PFSK-1 (cell line): ENCODE results near the gene ENPP1.

Experiments
- POLR2AphosphoS5 ChIP-seq: IDR thresholded peaks from 2 replicates; pipeline ENCODE4 v1.6.1; 2012; ENCODE audit warnings: low read depth, mild to moderate bottlenecking, control low read depth, low read length, moderate library complexity
- SIN3A ChIP-seq: IDR thresholded peaks from 2 replicates; pipeline ENCODE4 v1.6.1; 2012; ENCODE audit warnings: mild to moderate bottlenecking, low read length, moderate library complexity, borderline replicate concordance; ENCODE audit not compliant: insufficient read depth
- TF ChIP-seq, protein P1 (sequence below), 2 experiments: IDR thresholded peaks; 2 replicates each; pipeline versions ENCODE4 v1.6.1 to v1.8.0; 2011 to 2012; ENCODE audit warnings: low read depth in 2 of 2, low read length in 2 of 2, control low read depth in 1 of 2, inconsistent platforms in 1 of 2, mild to moderate bottlenecking in 1 of 2, moderate library complexity in 1 of 2; ENCODE audit not compliant: insufficient read depth in 1 of 2

DNA sequence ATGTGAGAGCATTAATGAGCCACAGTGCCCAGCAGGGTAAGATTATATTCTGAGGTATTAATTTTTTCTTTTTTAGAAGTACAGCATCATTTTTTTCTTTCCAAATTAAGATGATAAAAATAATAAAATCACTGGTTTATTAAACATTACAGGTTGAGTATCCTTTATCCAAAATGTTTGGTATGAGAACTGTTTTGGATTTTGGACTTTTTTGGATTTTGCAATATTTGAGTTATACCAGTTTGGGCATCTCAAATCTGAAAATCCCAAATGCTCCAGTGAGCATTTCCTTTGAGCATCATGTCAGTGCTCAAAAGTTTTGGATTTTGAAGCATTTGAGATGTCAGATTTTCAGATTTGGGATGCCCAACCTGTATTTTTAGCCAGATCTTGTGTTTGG is 44.4 kb downstream of the ENPP1 start:
- TF ChIP-seq POLR2AphosphoS5 = no peak
- no peak for TF ChIP-seq SIN3A
- TF ChIP-seq, protein P1, sequence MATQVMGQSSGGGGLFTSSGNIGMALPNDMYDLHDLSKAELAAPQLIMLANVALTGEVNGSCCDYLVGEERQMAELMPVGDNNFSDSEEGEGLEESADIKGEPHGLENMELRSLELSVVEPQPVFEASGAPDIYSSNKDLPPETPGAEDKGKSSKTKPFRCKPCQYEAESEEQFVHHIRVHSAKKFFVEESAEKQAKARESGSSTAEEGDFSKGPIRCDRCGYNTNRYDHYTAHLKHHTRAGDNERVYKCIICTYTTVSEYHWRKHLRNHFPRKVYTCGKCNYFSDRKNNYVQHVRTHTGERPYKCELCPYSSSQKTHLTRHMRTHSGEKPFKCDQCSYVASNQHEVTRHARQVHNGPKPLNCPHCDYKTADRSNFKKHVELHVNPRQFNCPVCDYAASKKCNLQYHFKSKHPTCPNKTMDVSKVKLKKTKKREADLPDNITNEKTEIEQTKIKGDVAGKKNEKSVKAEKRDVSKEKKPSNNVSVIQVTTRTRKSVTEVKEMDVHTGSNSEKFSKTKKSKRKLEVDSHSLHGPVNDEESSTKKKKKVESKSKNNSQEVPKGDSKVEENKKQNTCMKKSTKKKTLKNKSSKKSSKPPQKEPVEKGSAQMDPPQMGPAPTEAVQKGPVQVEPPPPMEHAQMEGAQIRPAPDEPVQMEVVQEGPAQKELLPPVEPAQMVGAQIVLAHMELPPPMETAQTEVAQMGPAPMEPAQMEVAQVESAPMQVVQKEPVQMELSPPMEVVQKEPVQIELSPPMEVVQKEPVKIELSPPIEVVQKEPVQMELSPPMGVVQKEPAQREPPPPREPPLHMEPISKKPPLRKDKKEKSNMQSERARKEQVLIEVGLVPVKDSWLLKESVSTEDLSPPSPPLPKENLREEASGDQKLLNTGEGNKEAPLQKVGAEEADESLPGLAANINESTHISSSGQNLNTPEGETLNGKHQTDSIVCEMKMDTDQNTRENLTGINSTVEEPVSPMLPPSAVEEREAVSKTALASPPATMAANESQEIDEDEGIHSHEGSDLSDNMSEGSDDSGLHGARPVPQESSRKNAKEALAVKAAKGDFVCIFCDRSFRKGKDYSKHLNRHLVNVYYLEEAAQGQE (IDR thresholded peaks at IDR 0.05; ENCODE audit: insufficient read depth in 1 of 2, low read depth in 2 of 2, low read length in 2 of 2) = no peak
